ENCODE results near the gene MFAP2.
"Not testable (repeated sequence)": the region's sequence is repeated elsewhere in the genome, so short reads cannot be mapped to it uniquely, and the experiment has no call there.

- TF ChIP-seq, protein P1, sequence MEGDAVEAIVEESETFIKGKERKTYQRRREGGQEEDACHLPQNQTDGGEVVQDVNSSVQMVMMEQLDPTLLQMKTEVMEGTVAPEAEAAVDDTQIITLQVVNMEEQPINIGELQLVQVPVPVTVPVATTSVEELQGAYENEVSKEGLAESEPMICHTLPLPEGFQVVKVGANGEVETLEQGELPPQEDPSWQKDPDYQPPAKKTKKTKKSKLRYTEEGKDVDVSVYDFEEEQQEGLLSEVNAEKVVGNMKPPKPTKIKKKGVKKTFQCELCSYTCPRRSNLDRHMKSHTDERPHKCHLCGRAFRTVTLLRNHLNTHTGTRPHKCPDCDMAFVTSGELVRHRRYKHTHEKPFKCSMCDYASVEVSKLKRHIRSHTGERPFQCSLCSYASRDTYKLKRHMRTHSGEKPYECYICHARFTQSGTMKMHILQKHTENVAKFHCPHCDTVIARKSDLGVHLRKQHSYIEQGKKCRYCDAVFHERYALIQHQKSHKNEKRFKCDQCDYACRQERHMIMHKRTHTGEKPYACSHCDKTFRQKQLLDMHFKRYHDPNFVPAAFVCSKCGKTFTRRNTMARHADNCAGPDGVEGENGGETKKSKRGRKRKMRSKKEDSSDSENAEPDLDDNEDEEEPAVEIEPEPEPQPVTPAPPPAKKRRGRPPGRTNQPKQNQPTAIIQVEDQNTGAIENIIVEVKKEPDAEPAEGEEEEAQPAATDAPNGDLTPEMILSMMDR (IDR thresholded peaks at IDR 0.05) = not testable (repeated sequence)
- not testable (repeated sequence) for TF ChIP-seq EP300, POLR2A (IDR thresholded peaks at IDR 0.05)
Measured at GRCh38 chr1:16948282-16948891, 32.0 kb downstream of the MFAP2 start.
